Uterus (tissue), 4 donors: ENCODE results near the gene ZNF841. TPM values are rescaled to one million over a fixed set of nuclear protein-coding genes. Genes with fewer than 3 reads are reported as not detected.

Experiments used
- DNase-seq, 2 donors: peaks; one replicate each; pipeline ENCODE4 v3.0.0-alpha.2; 2019 to 2020
- H3K27ac ChIP-seq, 2 donors: fragments of 200-600 bp; sonication (generic); 1 replicate in 1 of 2; 2 replicates in 1 of 2; pipeline ENCODE4 v1.5.1; 2016 to 2018
- H3K27me3 ChIP-seq, 2 donors: fragments of 200-600 bp; sonication (generic); one replicate each; pipeline ENCODE4 v1.5.1; 2018 to 2019; ENCODE audit warnings: control low read depth in 1 of 2
- H3K36me3 ChIP-seq, 2 donors: fragments of 200-600 bp; sonication (generic); one replicate each; pipeline ENCODE4 v1.5.1; 2019; ENCODE audit warnings: control low read depth in 1 of 2
- H3K4me1 ChIP-seq, 2 donors: fragments of 200-600 bp; sonication (generic); one replicate each; pipeline ENCODE4 v1.5.1; 2018 to 2019; ENCODE audit warnings: control low read depth in 1 of 2
- H3K4me3 ChIP-seq, 2 donors: fragments of 200-600 bp; sonication (generic); 1 replicate in 1 of 2; 2 replicates in 1 of 2; pipeline ENCODE4 v1.5.1; 2018 to 2019; ENCODE audit warnings: mild to moderate bottlenecking in 1 of 2
- H3K9me3 ChIP-seq, 2 donors: fragments of 200-600 bp; sonication (generic); one replicate each; pipeline ENCODE4 v1.5.1; 2019; ENCODE audit warnings: control low read depth in 1 of 2
- CTCF ChIP-seq, 4 experiments: fragments of 200-600 bp in 2 of 4; fragments of 450-650 bp in 2 of 4; sonication (generic) in 2 of 4; IDR thresholded peaks; one replicate each; pipeline ENCODE4 v1.5.1; 2016 to 2019; ENCODE audit warnings: antibody characterized with exemption in 4 of 4, mild to moderate bottlenecking in 2 of 4, moderate library complexity in 1 of 4
- POLR2A ChIP-seq, 2 donors: fragments of 450-650 bp; IDR thresholded peaks; one replicate each; pipeline ENCODE4 v1.6.1; 2016; ENCODE audit warnings: antibody characterized with exemption in 2 of 2, mild to moderate bottlenecking in 1 of 2, moderate library complexity in 1 of 2
- intact Hi-C: fragments of 100-400 bp; cut with DNase I; formaldehyde crosslinking; loops from one replicate; pipeline ENCODE4 v1.15.1; 2023; ENCODE audit warnings: low total_unique reads
- total RNA-seq, 4 donors: library from RNA; depleted of rRNA in 3 of 4; stranded (reverse); fragments of >200 nt in 3 of 4; gene quantifications; one replicate each; pipeline versions ENCODE4 v1.1.0 to v1.2.4, GENCODE V29; 2014 to 2023
- donor health status: DM: yes; HTN: yes; CAD: no.

Gene ZNF841
- total RNA-seq = 10 to 100 TPM; 14.1 to 57.3 (median 41.9) TPM

GRCh38 chr19:52095172-52096014 lies at the start of gene ZNF841:
ZNF841 (minus strand) TSS chr19:52095765; CDS start chr19:52084801, 10,964 bp downstream.
- peak; percentile 42 to 52 for TF ChIP-seq POLR2A (IDR thresholded peaks at IDR 0.05)
- TF ChIP-seq CTCF (IDR thresholded peaks at IDR 0.05) = peak in 2 of 4 experiments; percentile 4 to 21
- H3K4me1 ChIP-seq = no peaks in the 10 kb centered on the region
- no peaks in the 10 kb centered on the region for H3K36me3 ChIP-seq
- H3K9me3 ChIP-seq = peaks cover 0 to 10% of the 10 kb centered on the region in 2 donors
- H3K27ac ChIP-seq = peak within 1 kb of the TSS; percentile 56 to 80
- intact Hi-C loops = no loop called here
- DNase-seq = peak; percentile 98 to 99
- no peaks in the 10 kb centered on the region for H3K27me3 ChIP-seq
- peak within 1 kb of the TSS; percentile 76 to 80 for H3K4me3 ChIP-seq

GRCh38 chr19:52142001-52142595 lies 46.5 kb upstream of the ZNF841 start:
- TF ChIP-seq POLR2A (IDR thresholded peaks at IDR 0.05) (no peak), CTCF (IDR thresholded peaks at IDR 0.05) (no peak)
- H3K4me1 ChIP-seq = peaks cover 0 to 11% of the 10 kb centered on the region in 2 donors
- no peak overlapping the region for H3K4me3 ChIP-seq
- no peak overlapping the region for H3K27ac ChIP-seq
- no peaks in the 10 kb centered on the region for H3K36me3 ChIP-seq
- H3K27me3 ChIP-seq = no peaks in the 10 kb centered on the region
- no peaks in the 10 kb centered on the region for H3K9me3 ChIP-seq
- intact Hi-C loops = no loop called here
- no peak for DNase-seq

- no peak for TF ChIP-seq POLR2A (IDR thresholded peaks at IDR 0.05)
- no peak for TF ChIP-seq CTCF (IDR thresholded peaks at IDR 0.05)
- intact Hi-C loops = no loop called here
- DNase-seq = no peak
- Histone ChIP-seq H3K9me3 (no peaks in the 10 kb centered on the region), H3K27me3 (no peaks in the 10 kb centered on the region), H3K36me3 (no peaks in the 10 kb centered on the region), H3K27ac (no peak overlapping the region), H3K4me1 (peaks cover 0 to 11% of the 10 kb centered on the region in 2 donors), H3K4me3 (no peak overlapping the region)
Observed at GRCh38 chr19:52141203-52141602, 45.6 kb upstream of the ZNF841 start.

- DNase-seq = peak in 1 of 2 donors; percentile 18
- H3K27ac ChIP-seq = peak overlapping the region; percentile 74 to 98
- intact Hi-C loops = no loop called here
- TF ChIP-seq POLR2A (IDR thresholded peaks at IDR 0.05) (no peak), CTCF (IDR thresholded peaks at IDR 0.05) (no peak)
- no peaks in the 10 kb centered on the region for H3K36me3 ChIP-seq
- H3K4me1 ChIP-seq = peaks cover 0 to 11% of the 10 kb centered on the region in 2 donors
- peak overlapping the region; percentile 90 to 98 for H3K4me3 ChIP-seq
- H3K9me3 ChIP-seq = no peaks in the 10 kb centered on the region
- H3K27me3 ChIP-seq = no peaks in the 10 kb centered on the region
Observed at GRCh38 chr19:52140032-52140710, 44.6 kb upstream of the ZNF841 start.
